Omental fat pad (tissue), 4 donors: ENCODE data around the gene MYO1F. TPM values are rescaled to one million over a fixed set of nuclear protein-coding genes. Genes with fewer than 3 reads are reported as not detected.

Source experiments
- ATAC-seq: fragments of 150-250 bp; one replicate; pipeline ENCODE4 v1.9.1; 2016; ENCODE audit warnings: mild to moderate bottlenecking, moderate library complexity; ENCODE audit not compliant: low FRiP score
- DNase-seq: peaks from one replicate; pipeline ENCODE4 v3.0.0-alpha.2; 2019; ENCODE audit warnings: low spot score
- CTCF ChIP-seq, 3 donors: fragments of 450-650 bp; IDR thresholded peaks; one replicate each; pipeline ENCODE4 v1.5.1; 2016 to 2017; ENCODE audit warnings: antibody characterized with exemption in 3 of 3, mild to moderate bottlenecking in 3 of 3, moderate library complexity in 2 of 3
- total RNA-seq, 4 donors: library from RNA; depleted of rRNA; stranded (reverse); fragments of >200 nt; gene quantifications; one replicate each; pipeline ENCODE4 v1.1.0, GENCODE V29; 2016

Gene MYO1F
- total RNA-seq, 4 donors from 2014 or later, result 13.9 to 86.7 (median 39.9) TPM

GRCh38 chr19:8491574-8491973 lies 85.7 kb downstream of the MYO1F start:
- DNase-seq (no peak), ATAC-seq (no peak)
- no peak for TF ChIP-seq CTCF (IDR thresholded peaks at IDR 0.05)

GRCh38 chr19:8490873-8491272 lies 86.4 kb downstream of the MYO1F start:
- no peak for TF ChIP-seq CTCF (IDR thresholded peaks at IDR 0.05)
- no peak for ATAC-seq
- no peak for DNase-seq

- ATAC-seq (no peak), DNase-seq (no peak)
- TF ChIP-seq CTCF (IDR thresholded peaks at IDR 0.05), result no peak
Observed at GRCh38 chr19:8490395-8490760, 86.9 kb downstream of the MYO1F start.

- ATAC-seq, result no peak
Observed at GRCh38 chr19:8489561-8490394, 87.5 kb downstream of the MYO1F start.

GRCh38 chr19:8488365-8488764 lies 88.9 kb downstream of the MYO1F start:
- ATAC-seq (no peak), DNase-seq (no peak)
- no peak for TF ChIP-seq CTCF (IDR thresholded peaks at IDR 0.05)

More at GRCh38 chr19:8489561-8490394, 87.5 kb downstream of the MYO1F start:
- no peak for DNase-seq
- no peak for TF ChIP-seq CTCF (IDR thresholded peaks at IDR 0.05)

- no peak for DNase-seq
- no peak for TF ChIP-seq CTCF (IDR thresholded peaks at IDR 0.05)
- ATAC-seq, result peak; percentile 13
Observed at GRCh38 chr19:8487137-8487851, 89.9 kb downstream of the MYO1F start.
